ENCODE data around the gene SCMH1. TPM values are rescaled to one million over a fixed set of nuclear protein-coding genes. Genes with fewer than 3 reads are reported as not detected.
A peak's percentile ranks its signal among the peaks of the same experiment; 100 is the strongest.
"Not testable (repeated sequence)": the region's sequence is repeated elsewhere in the genome, so short reads cannot be mapped to it uniquely, and the experiment has no call there.

Gene SCMH1
- total RNA-seq, 1 donor from 2014 or later: 38.0 TPM

- intact Hi-C loops (cut with DNase I): no loop called here
- DNase-seq: no peak
- no peak for ATAC-seq (ENCODE audit: poor library complexity)
These were observed 16.6 kb downstream of the SCMH1 start for GRCh38 chr1:41225495-41225894.

DNA sequence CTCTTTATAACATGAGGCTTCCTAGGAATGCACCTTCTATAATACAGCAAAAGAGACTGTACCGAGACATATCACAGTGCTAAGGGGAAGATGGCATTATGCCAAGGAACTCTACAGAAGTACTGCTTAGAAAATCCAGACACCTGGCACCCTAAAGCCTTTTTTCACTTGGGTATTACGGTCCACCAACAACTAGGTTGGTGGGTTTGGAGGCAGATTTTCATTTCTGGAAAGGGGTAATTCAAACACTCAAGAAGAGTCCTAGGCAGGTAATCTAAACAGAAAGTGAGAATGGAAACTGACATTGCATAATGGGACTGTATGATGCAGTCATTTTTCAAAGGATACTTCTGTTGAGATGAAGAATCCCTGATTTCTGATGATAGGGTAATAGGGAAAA, 19.6 kb downstream of the SCMH1 start:
- ATAC-seq (ENCODE audit: poor library complexity) (peak; percentile 73), DNase-seq (no peak)
- intact Hi-C loops (cut with DNase I): no loop called here

DNA sequence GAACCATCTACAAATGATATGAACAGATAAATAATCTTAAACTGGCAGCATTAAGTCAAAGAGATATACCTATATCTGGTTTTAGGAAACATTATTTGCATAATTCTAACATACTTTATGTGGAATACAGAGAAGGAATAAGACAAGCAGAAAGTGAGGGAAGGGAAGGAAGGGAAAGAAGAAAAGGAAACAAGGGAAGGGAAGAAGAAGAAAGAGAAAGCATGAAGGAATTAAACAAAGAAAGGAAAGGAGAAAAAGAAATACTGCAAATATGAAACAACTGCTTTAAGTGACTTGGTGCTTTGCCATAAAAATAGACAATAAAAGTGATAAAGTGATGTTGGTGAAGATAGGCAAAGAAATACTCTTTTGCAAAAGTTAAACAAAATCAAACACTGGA, 20.1 kb downstream of the SCMH1 start:
- ATAC-seq (ENCODE audit: poor library complexity) (no peak), DNase-seq (no peak)
- intact Hi-C loops (cut with DNase I): no loop called here

GRCh38 chr1:41218152-41218551, 24.0 kb downstream of the SCMH1 start:
- no peak for ATAC-seq (ENCODE audit: poor library complexity)
- intact Hi-C loops (cut with DNase I): no loop called here
- DNase-seq: no peak

DNA sequence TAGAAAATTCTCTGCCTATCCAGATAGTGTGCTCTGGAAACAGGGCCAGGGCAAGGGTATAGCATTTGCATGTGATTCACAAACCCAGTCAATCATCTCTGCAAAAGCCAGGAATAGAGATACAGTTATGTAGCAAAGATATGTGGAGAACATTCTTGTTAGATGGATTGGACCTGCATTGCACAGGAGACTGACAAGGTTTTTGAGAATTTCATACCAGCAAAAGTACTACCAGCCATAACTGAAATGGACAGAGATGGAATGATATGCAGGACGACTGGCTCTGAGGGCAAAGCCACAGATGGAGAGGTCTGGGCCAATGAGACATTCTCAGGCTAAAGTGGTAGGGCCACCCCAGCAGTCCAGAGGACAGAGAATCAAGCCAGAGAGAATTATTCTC, 24.7 kb downstream of the SCMH1 start:
- intact Hi-C loops (cut with DNase I): no loop called here
- DNase-seq: no peak
- no peak for ATAC-seq (ENCODE audit: poor library complexity)

- intact Hi-C loops (cut with DNase I): no loop called here
- ATAC-seq (ENCODE audit: poor library complexity) (no peak), DNase-seq (no peak)
These were observed 26.5 kb downstream of the SCMH1 start for GRCh38 chr1:41215623-41216022.

- intact Hi-C loops (cut with DNase I): no loop called here
- ATAC-seq (ENCODE audit: poor library complexity) (no peak), DNase-seq (no peak)
These were observed 28.8 kb downstream of the SCMH1 start for GRCh38 chr1:41213341-41213740.

- intact Hi-C loops (cut with DNase I); DNase-seq; ATAC-seq (ENCODE audit: poor library complexity): not testable (repeated sequence)
These were observed 30.5 kb downstream of the SCMH1 start for GRCh38 chr1:41211608-41212007.

- ATAC-seq (ENCODE audit: poor library complexity); DNase-seq; intact Hi-C loops (cut with DNase I): not testable (repeated sequence)
These were observed 35.1 kb downstream of the SCMH1 start for GRCh38 chr1:41207053-41207452.

DNA sequence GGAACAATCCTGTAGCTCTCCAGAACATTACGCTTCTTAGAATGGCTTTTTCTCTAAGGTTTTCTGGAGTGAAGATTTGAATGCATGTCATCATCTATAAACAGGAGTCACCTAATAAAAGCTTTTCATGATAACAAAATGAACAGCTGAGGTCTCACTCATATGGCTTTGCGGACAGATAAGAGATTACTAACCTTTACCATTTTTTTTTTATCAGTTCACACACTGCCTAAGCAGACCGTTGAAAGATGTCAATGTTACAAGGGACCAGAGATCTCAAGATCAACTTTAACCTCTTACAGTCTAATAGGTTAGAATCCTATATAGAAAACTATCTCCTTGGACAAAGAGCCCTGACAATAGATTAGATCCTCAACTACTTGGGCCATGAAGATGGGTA, 41.4 kb downstream of the SCMH1 start:
- DNase-seq (no peak), ATAC-seq (ENCODE audit: poor library complexity) (no peak)
- intact Hi-C loops (cut with DNase I): no loop called here

DNA sequence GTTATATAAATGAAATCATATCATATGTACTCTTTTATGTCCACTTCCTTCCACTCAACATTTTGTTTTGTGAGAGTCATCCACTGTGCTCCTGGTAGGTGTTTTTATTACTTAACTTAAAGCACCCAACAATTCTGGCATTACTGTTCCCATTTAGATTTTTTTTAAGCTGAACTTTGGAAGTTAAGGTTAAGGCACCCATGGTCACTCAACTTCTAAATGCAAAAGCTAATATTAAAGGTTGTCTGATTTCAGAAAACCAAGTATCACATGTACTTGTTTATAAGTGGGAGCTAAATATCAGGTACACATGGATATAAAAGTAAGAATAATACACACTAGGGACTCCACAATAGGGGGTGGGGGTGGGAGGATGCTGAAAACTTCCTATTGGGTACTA, 42.7 kb downstream of the SCMH1 start:
- intact Hi-C loops (cut with DNase I): no loop called here
- DNase-seq (no peak), ATAC-seq (ENCODE audit: poor library complexity) (no peak)

DNA sequence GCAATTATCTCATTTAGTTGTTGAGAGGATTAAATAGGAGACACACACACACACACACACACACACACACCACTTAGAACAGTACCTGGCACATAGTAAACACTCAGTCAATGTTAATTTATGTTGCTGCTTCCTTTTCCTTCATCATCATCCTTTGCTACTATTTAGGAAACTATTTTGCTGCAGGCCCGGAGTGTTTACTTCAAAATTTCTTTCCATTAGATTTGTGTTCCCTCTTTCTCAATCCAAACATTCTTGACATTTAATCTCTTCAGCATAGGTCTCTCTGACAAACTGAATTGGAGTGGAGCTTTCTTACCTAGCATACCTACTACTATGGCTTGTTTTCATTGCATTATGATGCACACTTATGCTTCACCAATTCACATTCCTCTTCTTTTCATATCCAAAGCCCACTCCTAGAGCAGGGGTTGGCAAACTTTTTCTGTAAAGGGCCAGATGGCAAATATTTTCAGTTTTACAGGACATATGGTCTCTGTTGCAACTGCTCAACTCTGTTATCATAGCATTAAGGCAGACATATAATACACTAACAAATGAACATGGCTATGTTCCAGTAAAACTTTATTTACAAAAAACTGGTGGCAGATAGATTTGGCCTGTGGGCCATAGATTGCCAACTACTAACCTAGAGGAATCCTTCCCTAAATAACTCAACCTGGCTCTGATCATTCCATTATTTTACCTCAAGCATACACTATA, 49.5 kb downstream of the SCMH1 start:
- ATAC-seq (ENCODE audit: poor library complexity): no peak
- DNase-seq: no peak
- intact Hi-C loops (cut with DNase I): no loop called here

DNA sequence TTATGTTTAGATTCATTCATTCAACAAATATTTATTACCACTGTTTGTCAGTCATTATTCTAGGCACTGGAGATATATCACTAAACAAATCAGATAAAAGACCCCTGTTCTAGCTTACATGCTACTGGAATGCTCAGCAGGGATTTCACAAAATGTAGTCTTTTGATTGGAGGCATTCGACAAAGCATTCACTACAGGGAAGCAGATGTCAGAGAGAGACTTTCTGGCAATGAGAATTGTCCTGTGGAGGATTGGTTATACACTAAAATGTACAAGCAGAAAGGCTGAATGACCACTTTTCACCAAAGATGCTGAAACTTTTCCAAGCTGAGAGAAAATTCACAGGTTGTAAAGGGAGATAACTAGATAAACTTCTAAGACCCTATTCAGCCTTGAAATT, 57.7 kb downstream of the SCMH1 start:
- ATAC-seq (ENCODE audit: poor library complexity) (no peak), DNase-seq (no peak)
- intact Hi-C loops (cut with DNase I): no loop called here

DNA sequence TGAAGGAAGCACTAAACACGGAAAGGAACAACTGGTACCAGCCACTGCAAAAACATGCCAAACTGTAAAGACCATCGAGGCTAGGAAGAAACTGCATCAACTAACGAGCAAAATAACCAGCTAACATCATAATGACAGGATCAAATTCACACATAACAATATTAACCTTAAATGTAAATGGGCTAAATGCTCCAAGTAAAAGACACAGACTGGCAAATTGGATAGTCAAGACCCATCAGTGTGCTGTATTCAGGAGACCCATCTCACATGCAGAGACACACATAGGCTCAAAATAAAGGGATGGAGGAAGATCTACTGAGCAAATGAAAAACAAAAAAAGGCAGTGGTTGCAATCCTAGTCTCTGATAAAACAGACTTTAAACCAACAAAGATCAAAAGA, 63.9 kb downstream of the SCMH1 start:
- ATAC-seq (ENCODE audit: poor library complexity): not testable (repeated sequence)

GRCh38 chr1:41175546-41175945, 66.6 kb downstream of the SCMH1 start:
- ATAC-seq (ENCODE audit: poor library complexity) (no peak), DNase-seq (no peak)
- intact Hi-C loops (cut with DNase I): no loop called here

More for the DNA sequence above, 63.9 kb downstream of the SCMH1 start:
- intact Hi-C loops (cut with DNase I); DNase-seq: not testable (repeated sequence)

- intact Hi-C loops (cut with DNase I): no loop called here
- DNase-seq (no peak), ATAC-seq (ENCODE audit: poor library complexity) (no peak)
These were observed 67.9 kb downstream of the SCMH1 start for GRCh38 chr1:41174170-41174569.

- DNase-seq: no peak
- ATAC-seq (ENCODE audit: poor library complexity): no peak
- intact Hi-C loops (cut with DNase I): no loop called here
These were observed 68.5 kb downstream of the SCMH1 start for GRCh38 chr1:41173651-41174050.

GRCh38 chr1:41171266-41171874, 70.7 kb downstream of the SCMH1 start:
- no peak for ATAC-seq (ENCODE audit: poor library complexity)
- intact Hi-C loops (cut with DNase I): no loop called here
- no peak for DNase-seq

DNA sequence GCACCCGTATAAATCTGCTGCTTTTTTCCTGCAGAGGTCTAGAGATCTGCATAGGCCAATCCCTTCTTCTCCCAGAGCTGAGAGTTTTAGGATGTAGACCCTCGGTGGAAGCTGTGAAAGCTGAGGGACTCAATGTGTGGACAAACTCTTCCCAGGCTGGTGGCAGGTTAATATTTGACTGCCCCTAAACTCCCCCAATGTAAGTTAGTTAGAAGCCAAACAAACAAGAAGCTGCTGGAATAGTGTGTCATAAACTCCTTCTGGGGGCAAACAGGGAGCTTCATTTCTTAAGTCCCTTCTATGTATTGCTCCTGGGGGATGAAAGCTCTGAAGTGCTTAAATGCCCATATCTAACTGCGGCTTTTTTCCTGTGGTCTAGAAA, 72.3 kb downstream of the SCMH1 start:
- intact Hi-C loops (cut with DNase I): no loop called here
- no peak for ATAC-seq (ENCODE audit: poor library complexity)
- no peak for DNase-seq

- DNase-seq (no peak), ATAC-seq (ENCODE audit: poor library complexity) (no peak)
- intact Hi-C loops (cut with DNase I): no loop called here
These were observed 72.9 kb downstream of the SCMH1 start for GRCh38 chr1:41169066-41169798.
